GM12801 (cell line): ENCODE measurements around the gene ARL5A.

Experiments used
- TF ChIP-seq, protein P1 (sequence below): IDR thresholded peaks from one replicate; pipeline ENCODE4 v1.5.1; 2011; ENCODE audit warnings: control low read depth; ENCODE audit not compliant: insufficient read length; ENCODE audit errors: extremely low read depth

The ARL5A gene

DNA sequence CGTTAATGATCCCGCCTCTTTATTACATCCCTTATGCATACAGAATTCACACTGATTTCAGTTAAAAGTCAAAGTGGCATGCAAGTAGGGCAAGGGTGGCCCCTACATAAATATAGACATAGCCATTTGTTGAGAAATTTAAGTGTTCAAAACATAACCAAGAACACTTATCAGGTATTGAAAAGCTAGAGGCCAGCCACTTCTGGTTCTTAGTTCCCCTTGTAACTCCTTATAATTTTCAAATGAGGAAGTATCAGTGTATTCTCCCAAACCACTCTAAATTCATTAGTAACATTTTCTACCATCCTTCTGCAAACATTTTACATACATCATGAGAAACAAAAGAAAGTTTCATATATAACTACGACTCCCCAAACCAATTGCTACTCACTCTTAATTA lies 5.8 kb upstream of the ARL5A start:
- TF ChIP-seq, protein P1, sequence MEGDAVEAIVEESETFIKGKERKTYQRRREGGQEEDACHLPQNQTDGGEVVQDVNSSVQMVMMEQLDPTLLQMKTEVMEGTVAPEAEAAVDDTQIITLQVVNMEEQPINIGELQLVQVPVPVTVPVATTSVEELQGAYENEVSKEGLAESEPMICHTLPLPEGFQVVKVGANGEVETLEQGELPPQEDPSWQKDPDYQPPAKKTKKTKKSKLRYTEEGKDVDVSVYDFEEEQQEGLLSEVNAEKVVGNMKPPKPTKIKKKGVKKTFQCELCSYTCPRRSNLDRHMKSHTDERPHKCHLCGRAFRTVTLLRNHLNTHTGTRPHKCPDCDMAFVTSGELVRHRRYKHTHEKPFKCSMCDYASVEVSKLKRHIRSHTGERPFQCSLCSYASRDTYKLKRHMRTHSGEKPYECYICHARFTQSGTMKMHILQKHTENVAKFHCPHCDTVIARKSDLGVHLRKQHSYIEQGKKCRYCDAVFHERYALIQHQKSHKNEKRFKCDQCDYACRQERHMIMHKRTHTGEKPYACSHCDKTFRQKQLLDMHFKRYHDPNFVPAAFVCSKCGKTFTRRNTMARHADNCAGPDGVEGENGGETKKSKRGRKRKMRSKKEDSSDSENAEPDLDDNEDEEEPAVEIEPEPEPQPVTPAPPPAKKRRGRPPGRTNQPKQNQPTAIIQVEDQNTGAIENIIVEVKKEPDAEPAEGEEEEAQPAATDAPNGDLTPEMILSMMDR: no peak

DNA sequence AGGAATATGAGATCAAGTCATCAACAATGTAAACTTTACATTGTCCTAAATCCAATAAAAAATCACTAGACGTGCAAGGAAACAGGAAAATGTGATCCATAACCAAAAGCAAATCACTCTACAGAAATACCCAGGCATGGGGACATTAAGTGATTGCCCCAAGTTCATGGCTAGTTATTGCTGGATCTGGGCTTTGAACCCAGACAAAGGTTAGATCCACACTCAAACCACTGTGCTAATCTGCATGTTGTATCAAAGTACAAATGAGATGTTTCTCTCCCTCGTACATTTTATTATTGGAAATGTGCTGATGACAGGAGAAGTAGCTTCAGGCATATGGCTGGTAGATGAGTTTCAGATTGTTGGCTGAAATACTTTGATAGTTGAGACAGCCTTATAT lies 2.7 kb upstream of the ARL5A start:
- TF ChIP-seq, protein P1: no peak

DNA sequence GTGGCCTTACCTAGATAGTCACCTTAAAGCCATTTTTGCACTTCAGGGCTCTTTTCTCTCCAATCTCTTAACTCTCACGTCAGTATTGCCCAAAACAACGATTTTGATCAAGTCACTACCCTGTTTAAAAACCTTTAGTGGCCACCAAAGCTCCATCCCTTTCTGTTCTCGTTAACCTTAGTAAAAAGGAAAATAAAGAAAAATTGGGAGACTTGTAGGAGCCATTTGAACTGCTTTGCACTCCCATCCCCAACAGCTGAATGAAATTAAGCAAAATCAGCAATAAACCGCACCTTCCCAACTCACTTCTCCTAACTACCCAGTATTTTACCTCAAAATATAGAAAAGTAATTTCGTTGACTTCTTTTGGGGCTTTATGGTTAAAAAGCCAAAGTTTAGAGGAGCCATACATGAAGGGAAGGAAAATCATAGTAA lies 686 bp upstream of the ARL5A start:
- TF ChIP-seq, protein P1: no peak

DNA sequence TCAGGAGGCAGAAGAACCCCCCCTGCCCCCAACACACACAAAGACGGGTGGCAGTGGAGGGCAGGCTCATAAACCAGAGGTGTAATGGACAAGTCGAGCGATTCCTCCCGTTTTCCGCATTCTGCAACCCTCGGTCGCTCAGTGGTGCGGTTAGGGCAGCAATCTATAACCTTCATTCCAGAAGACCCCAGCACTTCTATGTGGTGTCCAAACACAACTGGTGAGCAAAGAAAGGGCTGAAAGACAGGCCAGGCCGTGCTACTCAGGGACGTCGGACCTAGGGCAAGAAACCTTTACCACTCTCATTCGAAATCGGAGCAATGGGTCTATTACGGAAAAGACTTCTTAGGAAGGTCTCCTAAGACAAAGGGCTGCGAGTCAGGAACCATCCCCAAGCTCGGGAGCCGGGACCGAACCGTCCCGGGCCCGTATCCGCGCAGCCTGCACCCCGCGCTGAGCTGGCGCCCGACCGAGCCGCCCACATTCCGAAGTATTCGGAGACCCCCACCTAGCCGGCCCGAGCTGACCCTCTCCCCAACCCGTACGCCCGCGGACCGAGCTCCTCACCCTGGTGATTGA lies 568 bp downstream of the ARL5A start:
- TF ChIP-seq, protein P1: no peak

DNA sequence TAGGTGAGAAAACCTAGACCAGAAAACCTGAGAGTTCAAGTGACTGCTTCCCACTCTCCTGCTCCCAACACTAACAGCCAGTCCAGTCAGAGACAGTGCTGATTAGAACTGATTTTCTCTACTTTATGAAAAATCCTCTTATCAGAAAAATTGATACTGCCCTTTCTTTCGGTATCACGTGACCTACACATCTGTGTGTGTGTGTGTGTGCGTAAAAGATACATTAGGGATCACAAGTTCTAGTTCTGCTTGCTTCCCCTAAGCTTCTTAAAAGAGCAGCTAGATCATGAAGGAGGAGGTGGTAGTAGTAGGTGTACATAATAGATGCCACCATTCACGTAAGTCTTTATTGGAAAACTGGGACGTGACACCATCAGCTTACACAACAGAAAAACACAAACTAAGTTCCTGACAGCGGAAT lies 1.5 kb downstream of the ARL5A start:
- TF ChIP-seq, protein P1: no peak

DNA sequence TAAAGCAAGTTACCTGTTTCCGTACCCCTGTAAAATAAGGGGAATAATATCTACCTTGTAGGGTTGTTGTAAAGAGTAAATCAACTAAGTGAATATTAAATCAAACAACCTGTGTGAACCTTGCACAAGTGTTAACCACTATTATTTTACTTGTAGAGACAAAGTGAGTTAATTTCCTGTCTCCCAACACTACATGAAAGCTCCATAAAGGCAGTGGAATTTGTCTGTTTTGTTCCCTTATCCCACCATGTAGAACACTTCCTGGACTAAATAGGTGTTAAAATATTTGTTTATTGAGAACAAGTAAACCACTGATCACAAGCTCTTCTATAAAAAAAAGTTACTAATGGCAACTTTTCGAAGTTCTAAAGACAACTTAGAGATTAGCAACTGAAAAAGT lies 3.3 kb downstream of the ARL5A start:
- TF ChIP-seq, protein P1: no peak

DNA sequence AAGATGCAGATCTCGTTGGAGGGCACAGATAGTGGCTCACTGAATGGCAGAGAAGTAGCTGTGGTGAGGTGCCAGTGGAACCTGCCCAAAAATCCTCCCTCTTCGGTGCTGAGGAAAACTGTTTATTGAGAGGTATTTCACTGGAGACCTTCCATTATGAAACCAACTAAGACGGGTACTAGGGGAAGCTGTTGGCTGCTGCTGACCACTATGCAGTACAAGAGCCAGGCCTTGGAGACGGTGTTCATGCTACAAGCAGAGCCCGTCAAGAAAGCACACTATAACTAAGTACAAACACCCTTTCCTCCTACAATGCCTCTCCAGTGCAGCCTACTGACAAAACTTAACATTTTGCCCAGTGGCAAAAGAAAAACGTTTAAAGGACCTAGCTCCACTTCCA lies 4.6 kb downstream of the ARL5A start:
- TF ChIP-seq, protein P1: no peak
